Transverse colon (tissue), 4 donors: ENCODE results near the gene HSPA14.

Experiments
- CTCF ChIP-seq, 5 experiments: fragments of 200-600 bp in 3 of 5; fragments of 450-650 bp in 2 of 5; sonication (generic) in 3 of 5; IDR thresholded peaks; 1 replicate in 2 of 5; 2 replicates in 3 of 5; pipeline ENCODE4 v1.5.1; 2016 to 2017; ENCODE audit warnings: antibody characterized with exemption in 5 of 5, inconsistent platforms in 3 of 5, mild to moderate bottlenecking in 2 of 5, moderate library complexity in 1 of 5
- EP300 ChIP-seq: sonication (generic); formaldehyde crosslinking; IDR thresholded peaks from one replicate; pipeline ENCODE4 v1.6.1; 2017; ENCODE audit warnings: antibody characterized with exemption, low read depth
- POLR2A ChIP-seq: fragments of 450-650 bp; IDR thresholded peaks from one replicate; pipeline ENCODE4 v1.6.1; 2016; ENCODE audit warnings: antibody characterized with exemption, mild to moderate bottlenecking, moderate library complexity
- POLR2AphosphoS5 ChIP-seq, 3 donors: sonication (generic); formaldehyde crosslinking; IDR thresholded peaks; one replicate each; pipeline ENCODE4 v1.6.1; 2016; ENCODE audit warnings: antibody characterized with exemption in 3 of 3

- TF ChIP-seq CTCF (IDR thresholded peaks at IDR 0.05) (no peak), POLR2A (no peak), EP300 (no peak), POLR2AphosphoS5 (IDR thresholded peaks at IDR 0.05) (no peak)
Observed at GRCh38 chr10:14798636-14799035, 39.5 kb upstream of the HSPA14 start.
